HepG2 (cell line): ENCODE measurements around the gene RPS6KC1. TPM values are rescaled to one million over a fixed set of nuclear protein-coding genes. Genes with fewer than 3 reads are reported as not detected.

Source experiments
- ARHGAP35 ChIP-seq: sonication (generic); formaldehyde crosslinking; IDR thresholded peaks from 2 replicates; pipeline ENCODE4 v1.9.0; 2022; ENCODE audit warnings: mild to moderate bottlenecking, inconsistent platforms, moderate library complexity, missing genetic modification reagents, borderline replicate concordance
- GATAD2A ChIP-seq: IDR thresholded peaks from 2 replicates; pipeline ENCODE4 v1.6.1; 2016
- GTF3A ChIP-seq: sonication (generic); formaldehyde crosslinking; conservative IDR thresholded peaks from 2 replicates; pipeline ENCODE4 v1.4.0; 2020; ENCODE audit warnings: mild to moderate bottlenecking, missing genetic modification reagents
- HNRNPK ChIP-seq: fragments of 200-400 bp; formaldehyde crosslinking; IDR thresholded peaks from 2 replicates; pipeline ENCODE4 v1.6.1; 2018; ENCODE audit warnings: low read length, low read depth, moderate library complexity, mild to moderate bottlenecking; ENCODE audit not compliant: poor library complexity, severe bottlenecking
- KAT7 ChIP-seq: IDR thresholded peaks from 2 replicates; pipeline ENCODE4 v1.6.1; 2018; ENCODE audit warnings: borderline replicate concordance, missing compliant biosample characterization
- KLF13 ChIP-seq: sonication (generic); formaldehyde crosslinking; IDR thresholded peaks from 2 replicates; pipeline ENCODE4 v1.4.0; 2020; ENCODE audit warnings: mild to moderate bottlenecking, missing genetic modification reagents
- MED1 ChIP-seq: sonication (generic); formaldehyde crosslinking; IDR thresholded peaks from 2 replicates; pipeline ENCODE4 v1.4.0; 2020; ENCODE audit warnings: missing genetic modification reagents
- MTERF4 ChIP-seq: sonication (generic); formaldehyde crosslinking; IDR thresholded peaks from 2 replicates; pipeline ENCODE4 v1.8.0; 2023; ENCODE audit warnings: mild to moderate bottlenecking, missing genetic modification reagents
- PAF1 ChIP-seq: IDR thresholded peaks from 2 replicates; pipeline ENCODE4 v1.6.1; 2016; ENCODE audit warnings: missing genetic modification reagents, missing compliant biosample characterization
- TBL1XR1 ChIP-seq: fragments of 150-350 bp; IDR thresholded peaks from 2 replicates; pipeline ENCODE4 v1.6.1; 2014; ENCODE audit warnings: borderline replicate concordance, low read length; ENCODE audit not compliant: partially characterized antibody
- TFDP1 ChIP-seq: IDR thresholded peaks from 2 replicates; pipeline ENCODE4 v1.6.1; 2016; ENCODE audit warnings: missing compliant biosample characterization, missing genetic modification reagents, borderline replicate concordance
- ZKSCAN1 ChIP-seq: fragments of 150-350 bp; IDR thresholded peaks from 2 replicates; pipeline ENCODE4 v1.6.1; 2014; ENCODE audit warnings: low read length
- ZNF34 ChIP-seq: sonication (generic); formaldehyde crosslinking; IDR thresholded peaks from 2 replicates; pipeline ENCODE4 v1.4.0; 2020; ENCODE audit warnings: mild to moderate bottlenecking, missing genetic modification reagents, borderline replicate concordance
- ZNF382 ChIP-seq: sonication (generic); formaldehyde crosslinking; IDR thresholded peaks from 2 replicates; pipeline ENCODE4 v1.5.0; 2020; ENCODE audit warnings: missing genetic modification reagents, mild to moderate bottlenecking, borderline replicate concordance
- ZNF496 ChIP-seq: sonication (generic); formaldehyde crosslinking; IDR thresholded peaks from 2 replicates; pipeline ENCODE4 v1.8.1; 2023; ENCODE audit warnings: mild to moderate bottlenecking, moderate library complexity, missing genetic modification reagents; ENCODE audit not compliant: insufficient replicate concordance
- ZNF550 ChIP-seq: sonication (generic); formaldehyde crosslinking; IDR thresholded peaks from 2 replicates; pipeline ENCODE4 v1.4.0; 2020; ENCODE audit warnings: mild to moderate bottlenecking, missing genetic modification reagents, borderline replicate concordance
- ZNF598 ChIP-seq: sonication (generic); formaldehyde crosslinking; IDR thresholded peaks from 2 replicates; pipeline ENCODE4 v1.5.1; 2020; ENCODE audit warnings: mild to moderate bottlenecking, missing genetic modification reagents, borderline replicate concordance
- ZNF782 ChIP-seq: sonication (generic); formaldehyde crosslinking; IDR thresholded peaks from 2 replicates; pipeline ENCODE4 v1.4.0; 2020; ENCODE audit warnings: missing genetic modification reagents, mild to moderate bottlenecking, borderline replicate concordance
- ZNF816 ChIP-seq: sonication (generic); formaldehyde crosslinking; IDR thresholded peaks from 2 replicates; pipeline ENCODE4 v1.8.0; 2022; ENCODE audit warnings: missing genetic modification reagents, mild to moderate bottlenecking, borderline replicate concordance
- polyA plus RNA-seq, 8 experiments: library from polyadenylated mRNA; depleted of rRNA in 3 of 8; stranded (reverse) in 7 of 8; unstranded in 1 of 8; fragments of >200 nt; fragmentation: Illumina TruSeq in 4 of 8; extraction: Trizol in 4 of 8; gene quantifications; 2 replicates each; pipeline versions ENCODE4 v1.2.1 to v1.2.3, GENCODE V29; 2011 to 2016; ENCODE audit warnings: low read depth in 4 of 8, missing spikeins in 1 of 8, mixed read lengths in 1 of 8; ENCODE audit not compliant: insufficient read depth in 1 of 8
- total RNA-seq, 5 experiments: library from RNA; depleted of rRNA; stranded (reverse); fragments of >200 nt; fragmentation: Illumina TruSeq; extraction: Trizol; gene quantifications; 2 replicates each; pipeline ENCODE4 v1.2.3, GENCODE V29; 2016; ENCODE audit warnings: low read depth in 1 of 5
- TF ChIP-seq, protein P1 (sequence below): sonication (generic); formaldehyde crosslinking; IDR thresholded peaks from 2 replicates; pipeline ENCODE4 v1.4.0; 2020; ENCODE audit warnings: missing genetic modification reagents, mild to moderate bottlenecking, borderline replicate concordance
- TF ChIP-seq, protein P2 (sequence below): sonication (generic); formaldehyde crosslinking; IDR thresholded peaks from 2 replicates; pipeline ENCODE4 v1.5.0; 2020; ENCODE audit warnings: missing genetic modification reagents, mild to moderate bottlenecking, borderline replicate concordance

The RPS6KC1 gene
- total and polyA plus RNA-seq, 2 of the 13 experiments (the other 11 are each of a cell fraction or from before 2014, with no cell fraction given), result 11.0 to 25.2 TPM

DNA sequence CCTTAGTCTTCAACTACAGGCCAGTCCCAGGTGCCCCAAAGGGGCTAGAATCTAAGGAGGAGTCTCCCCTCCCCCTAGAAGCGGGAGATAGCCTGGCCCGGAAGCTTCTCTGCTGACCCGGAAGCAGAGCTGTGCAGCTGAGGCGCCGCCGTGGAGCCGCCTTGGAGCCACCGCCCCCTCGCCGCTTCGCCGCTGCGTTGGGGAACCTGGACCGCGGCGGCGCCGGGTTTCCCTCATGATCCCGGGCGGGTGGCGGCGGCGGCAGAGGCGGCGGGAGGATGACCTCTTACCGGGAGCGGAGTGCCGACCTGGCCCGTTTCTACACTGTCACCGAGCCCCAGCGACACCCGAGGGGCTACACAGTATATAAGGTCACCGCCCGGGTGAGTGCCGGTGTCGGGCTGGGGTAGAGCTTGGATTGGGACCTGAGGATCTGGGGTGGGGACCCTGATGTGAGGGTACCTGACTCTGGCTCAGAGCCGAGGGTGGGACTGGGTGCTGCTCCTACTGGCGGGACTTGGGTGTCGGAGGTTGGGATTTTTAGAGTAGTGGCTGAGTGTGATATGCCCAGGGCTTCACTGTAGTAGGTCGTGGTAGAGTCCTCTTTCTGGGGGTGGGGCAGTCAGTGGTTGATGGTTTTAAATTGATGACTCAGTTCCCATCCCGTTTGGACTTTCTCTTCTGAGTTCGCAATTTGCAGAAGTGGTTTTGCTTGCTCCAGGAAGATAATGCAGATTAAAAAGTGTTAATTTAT is at the start of gene RPS6KC1 (continued):
- TF ChIP-seq, protein P1, sequence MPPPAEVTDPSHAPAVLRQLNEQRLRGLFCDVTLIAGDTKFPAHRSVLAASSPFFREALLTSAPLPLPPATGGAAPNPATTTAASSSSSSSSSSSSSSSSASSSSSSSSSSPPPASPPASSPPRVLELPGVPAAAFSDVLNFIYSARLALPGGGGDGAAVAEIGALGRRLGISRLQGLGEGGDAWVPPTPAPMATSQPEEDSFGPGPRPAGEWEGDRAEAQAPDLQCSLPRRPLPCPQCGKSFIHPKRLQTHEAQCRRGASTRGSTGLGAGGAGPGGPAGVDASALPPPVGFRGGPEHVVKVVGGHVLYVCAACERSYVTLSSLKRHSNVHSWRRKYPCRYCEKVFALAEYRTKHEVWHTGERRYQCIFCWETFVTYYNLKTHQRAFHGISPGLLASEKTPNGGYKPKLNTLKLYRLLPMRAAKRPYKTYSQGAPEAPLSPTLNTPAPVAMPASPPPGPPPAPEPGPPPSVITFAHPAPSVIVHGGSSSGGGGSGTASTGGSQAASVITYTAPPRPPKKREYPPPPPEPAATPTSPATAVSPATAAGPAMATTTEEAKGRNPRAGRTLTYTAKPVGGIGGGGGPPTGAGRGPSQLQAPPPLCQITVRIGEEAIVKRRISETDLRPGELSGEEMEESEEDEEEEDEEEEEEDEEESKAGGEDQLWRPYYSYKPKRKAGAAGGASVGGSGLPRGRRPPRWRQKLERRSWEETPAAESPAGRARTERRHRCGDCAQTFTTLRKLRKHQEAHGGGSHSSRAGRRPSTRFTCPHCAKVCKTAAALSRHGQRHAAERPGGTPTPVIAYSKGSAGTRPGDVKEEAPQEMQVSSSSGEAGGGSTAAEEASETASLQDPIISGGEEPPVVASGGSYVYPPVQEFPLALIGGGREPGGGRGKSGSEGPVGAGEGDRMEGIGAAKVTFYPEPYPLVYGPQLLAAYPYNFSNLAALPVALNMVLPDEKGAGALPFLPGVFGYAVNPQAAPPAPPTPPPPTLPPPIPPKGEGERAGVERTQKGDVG (CRISPR knock-in tag), result peak; percentile 83; the same call in 1 of the 2 replicates
- TF ChIP-seq ZKSCAN1, result no peak
- no peak for TF ChIP-seq ZNF496 (CRISPR knock-in tag)
- TF ChIP-seq HNRNPK, result no peak
- no peak for TF ChIP-seq ZNF782 (CRISPR knock-in tag)
- peak; percentile 97; the same call in 1 of the 2 replicates for TF ChIP-seq KAT7
- TF ChIP-seq GTF3A (CRISPR knock-in tag), result no peak
- peak; percentile 66; the same call in 1 of the 2 replicates for TF ChIP-seq TFDP1 (CRISPR knock-in tag)
- TF ChIP-seq TBL1XR1, result peak; percentile 77
- TF ChIP-seq, protein P2, sequence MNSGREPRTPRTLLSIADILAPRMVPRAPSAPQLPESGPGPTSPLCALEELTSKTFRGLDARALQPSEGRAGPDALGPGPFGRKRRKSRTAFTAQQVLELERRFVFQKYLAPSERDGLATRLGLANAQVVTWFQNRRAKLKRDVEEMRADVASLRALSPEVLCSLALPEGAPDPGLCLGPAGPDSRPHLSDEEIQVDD (CRISPR knock-in tag), result peak; percentile 45; the same call in 1 of the 2 replicates
- 0 out of 2 replicates have a peak, but pooled peaks have one; percentile 52 for TF ChIP-seq ZNF34 (CRISPR knock-in tag)
- peak; percentile 45; the same call in 1 of the 2 replicates for TF ChIP-seq ARHGAP35 (CRISPR knock-in tag)
- peak; percentile 71; the same call in 1 of the 2 replicates for TF ChIP-seq ZNF598 (CRISPR knock-in tag)
- TF ChIP-seq ZNF550 (CRISPR knock-in tag), result no peak
- no peak for TF ChIP-seq ZNF382 (CRISPR knock-in tag)
- TF ChIP-seq ZNF816 (CRISPR knock-in tag), result no peak
- no peak for TF ChIP-seq PAF1
- no peak for TF ChIP-seq MTERF4
- 0 out of 2 replicates have a peak, but pooled peaks have one; percentile 4 for TF ChIP-seq GATAD2A
- TF ChIP-seq MED1 (CRISPR knock-in tag), result peak; percentile 49
- TF ChIP-seq KLF13 (CRISPR knock-in tag), result no peak
